Activated effector memory CD4-positive, alpha-beta T cell treated with Interleukin-2 at 50 U/mL for 16 hours (primary cell): Measurements from ENCODE around the gene OGN.

Experiments
- DNase-seq: peaks from one replicate; pipeline ENCODE4 v3.0.0-alpha.2; 2020

Gene OGN

DNA sequence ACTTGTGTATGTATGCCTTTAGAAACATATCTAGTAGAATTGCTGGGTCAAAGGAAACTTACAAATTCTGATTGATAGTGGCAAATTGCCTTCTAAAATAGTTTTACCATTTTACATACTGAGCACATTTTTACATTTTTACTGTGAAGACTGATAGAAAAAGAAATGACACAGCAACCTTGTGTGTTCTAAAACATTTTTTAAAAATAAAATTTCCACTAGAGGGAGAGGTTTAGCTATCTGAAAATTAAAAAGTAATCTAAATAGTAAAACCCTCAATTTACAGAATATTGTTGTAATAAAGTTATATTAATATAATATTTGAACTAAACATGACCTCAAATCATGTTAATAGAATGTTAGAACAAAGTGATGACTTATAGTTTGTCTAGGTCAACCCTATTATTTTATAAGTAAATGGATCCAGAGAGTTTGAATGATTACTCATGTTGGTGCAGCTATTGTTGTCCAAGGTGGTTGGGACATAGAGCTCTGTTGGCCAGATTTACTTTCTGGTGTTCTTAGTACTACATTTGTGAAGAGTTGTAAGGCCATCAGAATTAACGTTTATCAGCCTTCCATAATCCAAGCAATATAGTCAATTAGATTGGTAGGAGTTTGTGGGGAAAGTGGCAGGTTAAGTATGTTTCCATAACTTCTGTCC lies 61.4 kb downstream of the OGN start:
- DNase-seq: no peak

GRCh38 chr9:92341578-92341977 lies 62.8 kb downstream of the OGN start:
- no peak for DNase-seq

- DNase-seq: no peak
Observed at GRCh38 chr9:92333282-92333634, 71.1 kb downstream of the OGN start.
